ENCODE data around the gene FHIT. TPM values are rescaled to one million over a fixed set of nuclear protein-coding genes. Genes with fewer than 3 reads are reported as not detected.
"Not testable (repeated sequence)": the region's sequence is repeated elsewhere in the genome, so short reads cannot be mapped to it uniquely, and the experiment has no call there.

Gene FHIT
- total and polyA plus RNA-seq, 7 donors = 2.4 to 10.2 (median 6.1) TPM

GRCh38 chr3:59808446-59808845, 1442.8 kb downstream of the FHIT start:
- no peak for DNase-seq
- no peak for TF ChIP-seq POLR2A (IDR thresholded peaks at IDR 0.05)
- no peak for TF ChIP-seq POLR2AphosphoS5 (IDR thresholded peaks at IDR 0.05)
- no peak for TF ChIP-seq EP300 (IDR thresholded peaks at IDR 0.05)
- TF ChIP-seq CTCF (IDR thresholded peaks at IDR 0.05) = no peak

GRCh38 chr3:59803268-59803667, 1448.0 kb downstream of the FHIT start:
- Histone ChIP-seq H3K27ac (no peak overlapping the region), H3K27me3 (no peaks in the 10 kb centered on the region), H3K4me1 (no peaks in the 10 kb centered on the region), H3K4me3 (no peak overlapping the region), H3K36me3 (no peaks in the 10 kb centered on the region), H3K9me3 (no peaks in the 10 kb centered on the region)
- 96 to 98% methylated on average over 11 of the region's 11 CpGs for WGBS, 2 donors
- no peak for TF ChIP-seq CTCF (IDR thresholded peaks at IDR 0.05)
- no peak for TF ChIP-seq EP300 (IDR thresholded peaks at IDR 0.05)
- no peak for TF ChIP-seq POLR2A (IDR thresholded peaks at IDR 0.05)
- TF ChIP-seq POLR2AphosphoS5 (IDR thresholded peaks at IDR 0.05) = no peak
- DNase-seq = no peak
- intact Hi-C loops (cut with DNase I) = no loop called here

More at GRCh38 chr3:59808446-59808845, 1442.8 kb downstream of the FHIT start:
- Histone ChIP-seq H3K27me3 (no peaks in the 10 kb centered on the region), H3K4me1 (peaks cover 0 to 30% (median 9%) of the 10 kb centered on the region in 4 donors), H3K9me3 (no peaks in the 10 kb centered on the region), H3K36me3 (no peaks in the 10 kb centered on the region), H3K27ac (no peak overlapping the region), H3K4me3 (no peak overlapping the region)
- 86 to 88% methylated on average over 7 of the region's 7 CpGs for WGBS, 2 donors
- intact Hi-C loops (cut with DNase I) = no loop called here

- H3K27me3 ChIP-seq; H3K27ac ChIP-seq; H3K4me1 ChIP-seq; H3K36me3 ChIP-seq; H3K9me3 ChIP-seq; intact Hi-C loops (cut with DNase I); H3K4me3 ChIP-seq; DNase-seq: not testable (repeated sequence)
- WGBS, 2 donors = 84% methylated on average over 5 of the region's 5 CpGs
Observed at GRCh38 chr3:59802453-59802852, 1448.8 kb downstream of the FHIT start.

- no peaks in the 10 kb centered on the region for H3K27me3 ChIP-seq
- H3K4me3 ChIP-seq = no peak overlapping the region
- TF ChIP-seq EP300 (IDR thresholded peaks at IDR 0.05) (no peak), POLR2AphosphoS5 (IDR thresholded peaks at IDR 0.05) (no peak), CTCF (IDR thresholded peaks at IDR 0.05) (no peak), POLR2A (IDR thresholded peaks at IDR 0.05) (no peak)
- 86 to 92% methylated on average over 2 of the region's 2 CpGs for WGBS, 2 donors
- intact Hi-C loops (cut with DNase I) = no loop called here
- H3K36me3 ChIP-seq = no peaks in the 10 kb centered on the region
- no peak overlapping the region for H3K27ac ChIP-seq
- no peaks in the 10 kb centered on the region for H3K9me3 ChIP-seq
- no peaks in the 10 kb centered on the region for H3K4me1 ChIP-seq
- no peak for DNase-seq
Observed at GRCh38 chr3:59802045-59802444, 1449.2 kb downstream of the FHIT start.

- Histone ChIP-seq H3K36me3 (no peaks in the 10 kb centered on the region), H3K4me1 (no peaks in the 10 kb centered on the region), H3K27me3 (no peaks in the 10 kb centered on the region), H3K4me3 (no peak overlapping the region), H3K27ac (no peak overlapping the region), H3K9me3 (no peaks in the 10 kb centered on the region)
- no peak for TF ChIP-seq POLR2AphosphoS5 (IDR thresholded peaks at IDR 0.05)
- no peak for TF ChIP-seq POLR2A (IDR thresholded peaks at IDR 0.05)
- TF ChIP-seq EP300 (IDR thresholded peaks at IDR 0.05) = no peak
- no peak for TF ChIP-seq CTCF (IDR thresholded peaks at IDR 0.05)
- DNase-seq = no peak
- 76 to 81% methylated on average over 2 of the region's 2 CpGs for WGBS, 2 donors
- intact Hi-C loops (cut with DNase I) = no loop called here
Observed at GRCh38 chr3:59800481-59800880, 1450.8 kb downstream of the FHIT start.
